GM12878 (cell line): ENCODE measurements around the gene RET. TPM values are rescaled to one million over a fixed set of nuclear protein-coding genes. Genes with fewer than 3 reads are reported as not detected.

Experiments used
- ATAC-seq: fragments of 200-7000 bp; cut with Tn5 transposase; 3 replicates; pipeline ENCODE4 v1.9.1; 2020; ENCODE audit warnings: mild to moderate bottlenecking, moderate library complexity
- BruUV-seq: library from RNA; stranded (reverse); fragments of 400-500 nt; replicated peaks from 2 replicates; lab custom pipeline; 2021; lab: Mats Ljungman, UMichigan
- CTCF ChIA-PET: fragments of 300-600 bp; sonication (Branson Sonifier 250); formaldehyde crosslinking; extraction: SDS; loops from one replicate; lab custom pipeline; 2021; ENCODE audit warnings: inconsistent platforms; lab: Yijun Ruan, JAX
- POLR2A ChIA-PET: fragments of 350-600 bp; formaldehyde crosslinking; extraction: SDS; loops from one replicate; lab custom pipeline; 2021; ENCODE audit warnings: inconsistent platforms; lab: Charles Lee
- RAD21 ChIA-PET: fragments of 300-600 bp; sonication (Branson Sonifier 250); formaldehyde crosslinking; loops from one replicate; lab custom pipeline; 2023; ENCODE audit warnings: antibody characterized with exemption; ENCODE audit not compliant: unreplicated experiment; lab: Charles Lee
- SMC1A ChIA-PET: fragments of 300-600 bp; sonication (Branson Sonifier 250); formaldehyde crosslinking; loops from one replicate; lab custom pipeline; 2023; ENCODE audit not compliant: unreplicated experiment, uncharacterized antibody; lab: Charles Lee
- DNase-seq: peaks from one replicate; pipeline ENCODE4 v3.0.0-alpha.2; 2011; ENCODE audit warnings: low read depth, low spot score
- FAIRE-seq: peaks from 3 replicates; lab custom pipeline; 2011; peaks lifted over from hg19 to GRCh38; lab: Jason Lieb, UNC
- H2AFZ ChIP-seq: 2 replicates; pipeline ENCODE4 v1.6.0; 2011; ENCODE audit warnings: low read depth, low read length, control low read depth; ENCODE audit not compliant: control insufficient read depth
- H3K27ac ChIP-seq: 2 replicates; pipeline ENCODE4 v1.5.1; 2011; ENCODE audit warnings: control low read depth; ENCODE audit not compliant: control insufficient read depth, insufficient read depth
- H3K27me3 ChIP-seq, 2 experiments: replicated peaks in 1 of 2; 2 replicates each; pipeline versions ENCODE4 v1.6.0 to v1.6.1; 2011; ENCODE audit warnings: low read length in 1 of 2; ENCODE audit not compliant: control insufficient read depth in 2 of 2, insufficient read depth in 2 of 2
- H3K36me3 ChIP-seq, 2 experiments: 2 replicates each; pipeline ENCODE4 v1.5.1; 2011; ENCODE audit warnings: low read length in 1 of 2; ENCODE audit not compliant: control insufficient read depth in 2 of 2, insufficient read depth in 2 of 2
- H3K4me1 ChIP-seq: 2 replicates; pipeline ENCODE4 v1.6.1; 2011; ENCODE audit warnings: mild to moderate bottlenecking, low read length, moderate library complexity, mixed read lengths; ENCODE audit not compliant: control insufficient read depth, insufficient read depth
- H3K4me2 ChIP-seq: 2 replicates; pipeline ENCODE4 v1.6.0; 2011; ENCODE audit warnings: control low read depth; ENCODE audit not compliant: control insufficient read depth, insufficient read depth
- H3K4me3 ChIP-seq: fragments of 200-600 bp; sonication (generic); 2 replicates; pipeline ENCODE4 v1.5.1; 2016
- H3K79me2 ChIP-seq: 2 replicates; pipeline ENCODE4 v1.6.0; 2011; ENCODE audit warnings: low read length; ENCODE audit not compliant: control insufficient read depth, insufficient read depth
- H3K9ac ChIP-seq: 2 replicates; pipeline ENCODE4 v1.8.0; 2011; ENCODE audit warnings: low read length, control low read depth, mixed read lengths; ENCODE audit not compliant: control insufficient read depth, insufficient read depth
- H3K9me3 ChIP-seq: replicated peaks from 3 replicates; pipeline ENCODE4 v1.5.1; 2011; ENCODE audit warnings: mild to moderate bottlenecking, low read length; ENCODE audit not compliant: control insufficient read depth, insufficient read depth
- H4K20me1 ChIP-seq: 2 replicates; pipeline ENCODE4 v1.6.0; 2011; ENCODE audit not compliant: control insufficient read depth, insufficient read depth
- NRF1 ChIP-seq: conservative IDR thresholded peaks from 2 replicates; pipeline ENCODE4 v1.6.1; 2011; ENCODE audit warnings: mild to moderate bottlenecking, low read depth, low read length, improper control_type of control experiment
- PML ChIP-seq: IDR thresholded peaks from 2 replicates; pipeline ENCODE4 v1.6.1; 2012; ENCODE audit warnings: low read length, inconsistent platforms
- SUPT20H ChIP-seq: IDR thresholded peaks from 2 replicates; pipeline ENCODE4 v1.6.1; 2011; ENCODE audit warnings: low read depth, mild to moderate bottlenecking, low read length, moderate library complexity, borderline replicate concordance; ENCODE audit not compliant: control insufficient read depth
- TCF12 ChIP-seq: IDR thresholded peaks from 2 replicates; pipeline ENCODE4 v1.6.1; 2011; ENCODE audit warnings: low read depth, mild to moderate bottlenecking, low read length
- WGBS: methylation state at CpG from one replicate; pipeline ENCODE4 v1.1.6; 2016; ENCODE audit warnings: low lambda C conversion rate; ENCODE audit not compliant: insufficient replicate concordance, insufficient coverage; ENCODE audit errors: missing lambda C conversion rate; 5-methylcytosine and 5-hydroxymethylcytosine counted together
- in situ Hi-C: fragments of 300-500 bp; cut with MboI; formaldehyde crosslinking; loops from 9 replicates; pipeline ENCODE4 v1.14.3; 2018; ENCODE audit warnings: mixed read lengths
- intact Hi-C: fragments of 100-400 bp; cut with micrococcal nuclease; formaldehyde crosslinking; loops from one replicate; pipeline ENCODE4 v1.14.2; 2022; ENCODE audit not compliant: unreplicated experiment
- polyA plus RNA-seq, 11 experiments: library from polyadenylated mRNA; depleted of rRNA in 4 of 11; unstranded in 6 of 11; stranded (reverse) in 5 of 11; fragments of >200 nt; fragmentation: Nextera tagmentation in 4 of 11; fragmentation: Illumina TruSeq in 1 of 11; extraction: Ambion mirVana in 4 of 11; extraction: Trizol in 1 of 11; gene quantifications; 1 replicate in 1 of 11; 2 replicates in 10 of 11; pipeline versions ENCODE4 v1.2.1 to v1.2.3, GENCODE V29; 2011 to 2016; ENCODE audit warnings: inconsistent platforms in 2 of 11, missing spikeins in 2 of 11, low read depth in 1 of 11
- total RNA-seq, 4 experiments: library from RNA; depleted of rRNA in 3 of 4; stranded (reverse); fragments of >200 nt in 3 of 4; fragmentation: Illumina TruSeq in 1 of 4; extraction: Trizol in 1 of 4; gene quantifications; 2 replicates each; pipeline versions ENCODE4 v1.2.1 to v1.2.3, GENCODE V29; 2013 to 2021

RET gene
- total and polyA plus RNA-seq, 10 of the 15 experiments (the other 5 are each of a cell fraction or from before 2014, with no cell fraction given): not detected

DNA sequence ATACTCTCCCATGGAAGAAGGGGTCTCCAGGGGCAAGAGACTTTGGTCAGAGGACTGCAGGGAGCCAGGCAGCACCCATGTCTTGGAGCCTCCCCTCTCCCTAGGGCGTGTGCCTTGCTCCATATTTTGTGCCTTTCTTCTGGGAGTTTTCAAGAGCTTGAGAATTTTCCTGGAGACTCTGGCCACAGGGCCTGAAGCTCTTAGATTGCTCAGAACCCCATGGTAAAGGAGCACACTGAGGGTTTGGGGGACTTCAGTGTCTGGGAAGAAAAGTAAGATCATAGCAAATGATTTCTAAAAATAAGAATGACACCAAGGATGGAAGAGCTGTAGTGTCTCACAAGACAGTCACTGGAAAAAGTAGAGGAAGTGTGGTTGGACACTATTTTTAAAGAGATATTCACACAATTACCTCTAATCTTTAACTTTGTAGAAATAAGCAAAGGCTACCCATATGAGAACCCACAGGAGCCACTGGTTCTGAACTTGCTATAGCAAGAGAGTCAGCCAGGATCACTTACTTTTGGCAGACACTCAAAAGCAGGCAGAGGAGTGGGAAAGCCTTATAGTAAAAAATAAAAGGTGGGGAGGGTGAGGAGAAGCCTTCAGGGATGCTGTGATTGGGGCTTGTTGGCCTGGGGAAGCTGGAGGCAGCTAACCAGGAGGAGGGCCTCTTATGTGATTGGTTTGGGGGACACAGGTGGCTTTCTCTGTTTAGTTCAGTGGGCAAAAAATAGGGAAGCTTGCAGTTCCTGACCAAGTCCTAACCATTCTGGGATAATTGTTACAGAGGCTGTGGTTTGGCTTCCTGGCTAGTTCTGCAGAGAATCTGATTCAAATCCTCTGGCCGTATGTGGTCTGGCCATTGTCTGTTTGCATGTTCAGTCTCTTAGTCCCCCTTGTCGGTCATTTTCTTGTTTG lies 56.3 kb downstream of the RET start:
- SMC1A ChIA-PET: no interaction called here
- in situ Hi-C loops (loop anchor here (10.0 to 25.0 kb wide), 3 partner anchors 279 to 578 kb away; partner anchors contain the start of genes HNRNPF and ZNF33B), intact Hi-C loops (loop anchor here (10.0 kb wide), 1 partner anchor 498 kb away; the partner anchor contains the start of gene ZNF33B)
- peaks cover 23% of the 10 kb centered on the region for H3K4me1 ChIP-seq
- no peaks in the 10 kb centered on the region for H3K9me3 ChIP-seq
- CTCF ChIA-PET: no interaction called here
- no peak for TF ChIP-seq SUPT20H
- no peak for TF ChIP-seq TCF12
- TF ChIP-seq NRF1: no peak
- no peak for TF ChIP-seq PML
- H3K36me3 ChIP-seq: no peaks in the 10 kb centered on the region
- no peak overlapping the region for H3K27ac ChIP-seq
- ATAC-seq (no peak), DNase-seq (no peak), FAIRE-seq (no peak)
- 36% methylated on average over 3 of the region's 3 CpGs for WGBS
- peaks cover 7% of the 10 kb centered on the region; the same call in 1 of the 2 replicates for H3K79me2 ChIP-seq
- POLR2A ChIA-PET: no interaction called here
- H3K4me2 ChIP-seq: no peak overlapping the region
- H2AFZ ChIP-seq: no peak overlapping the region
- H3K4me3 ChIP-seq: no peak overlapping the region
- no peak overlapping the region for H3K9ac ChIP-seq
- RAD21 ChIA-PET: no interaction called here
- no TSS peak for BruUV-seq
- H3K27me3 ChIP-seq: no peaks in the 10 kb centered on the region
- H4K20me1 ChIP-seq: no peaks in the 10 kb centered on the region
